B cell (primary cell): ENCODE measurements around the gene FLT1. TPM values are rescaled to one million over a fixed set of nuclear protein-coding genes. Genes with fewer than 3 reads are reported as not detected.

Source experiments
- ATAC-seq: fragments of 200-7000 bp; cut with Tn5 transposase; one replicate; pipeline ENCODE4 v1.10.0; 2021; ENCODE audit warnings: low read depth, mild to moderate bottlenecking, moderate number of reproducible peaks, moderate library complexity
- CTCF ChIA-PET: fragments of 350-600 bp; sonication (Branson Sonifier 250); formaldehyde crosslinking; loops from one replicate; lab custom pipeline; 2021; ENCODE audit warnings: antibody characterized with exemption, inconsistent platforms; lab: Charles Lee
- POLR2A ChIA-PET: fragments of 350-600 bp; sonication (Branson Sonifier 250); formaldehyde crosslinking; loops from one replicate; lab custom pipeline; 2021; ENCODE audit warnings: antibody characterized with exemption; lab: Charles Lee
- DNase-seq: peaks from one replicate; pipeline ENCODE4 v3.0.0; 2013
- H2AFZ ChIP-seq: 2 replicates; pipeline ENCODE4 v1.6.1; 2012; ENCODE audit warnings: mild to moderate bottlenecking, low read depth, low read length; ENCODE audit not compliant: insufficient read depth, poor library complexity, severe bottlenecking
- H3K27ac ChIP-seq, 2 donors: 1 replicate in 1 of 2; 2 replicates in 1 of 2; pipeline ENCODE4 v1.5.1; 2012 to 2013; ENCODE audit warnings: low read length in 2 of 2, mild to moderate bottlenecking in 2 of 2, moderate library complexity in 1 of 2
- H3K27me3 ChIP-seq, 4 experiments: fragments of 200-600 bp in 1 of 4; sonication (generic) in 1 of 4; replicated peaks in 1 of 4; 1 replicate in 2 of 4; 2 replicates in 2 of 4; pipeline versions ENCODE4 v1.6.1 to v1.7.0; 2013 to 2016; ENCODE audit warnings: low read length in 3 of 4, mild to moderate bottlenecking in 2 of 4, mixed read lengths in 1 of 4, moderate library complexity in 1 of 4; ENCODE audit not compliant: insufficient read depth in 4 of 4, control insufficient read depth in 3 of 4; ENCODE audit errors: control extremely low read depth in 1 of 4
- H3K36me3 ChIP-seq, 2 experiments: replicated peaks in 1 of 2; 1 replicate in 1 of 2; 2 replicates in 1 of 2; pipeline versions ENCODE4 v1.6.1 to v1.7.1; 2013; ENCODE audit warnings: low read length in 1 of 2; ENCODE audit not compliant: insufficient read depth in 2 of 2, control insufficient read depth in 1 of 2; ENCODE audit errors: control extremely low read depth in 1 of 2, extremely low read depth in 1 of 2
- H3K4me1 ChIP-seq, 2 donors: fragments of 200-600 bp in 1 of 2; sonication (generic) in 1 of 2; 1 replicate in 1 of 2; 2 replicates in 1 of 2; pipeline versions ENCODE4 v1.5.1 to v1.6.1; 2013 to 2017; ENCODE audit warnings: low read length in 2 of 2; ENCODE audit not compliant: control insufficient read depth in 2 of 2, insufficient read depth in 2 of 2
- H3K4me2 ChIP-seq: replicated peaks from 2 replicates; pipeline ENCODE3; 2012; ENCODE audit warnings: mild to moderate bottlenecking, low read depth, low read length; ENCODE audit not compliant: poor library complexity, severe bottlenecking
- H3K4me3 ChIP-seq, 5 experiments: fragments of 200-600 bp in 1 of 5; sonication (generic) in 1 of 5; 1 replicate in 3 of 5; 2 replicates in 2 of 5; pipeline versions ENCODE4 v1.5.1 to v1.7.0; 2011 to 2016; ENCODE audit warnings: low read length in 4 of 5, mild to moderate bottlenecking in 4 of 5, low read depth in 2 of 5, control low read depth in 1 of 5, moderate library complexity in 1 of 5; ENCODE audit not compliant: insufficient read depth in 1 of 5; ENCODE audit errors: control extremely low read depth in 1 of 5, extremely low read depth in 1 of 5
- H3K79me2 ChIP-seq: fragments of 200-600 bp; sonication (generic); one replicate; pipeline ENCODE4 v1.6.0; 2016; ENCODE audit warnings: low read length; ENCODE audit not compliant: control insufficient read depth, insufficient read depth
- H3K9ac ChIP-seq: fragments of 200-600 bp; sonication (generic); 2 replicates; pipeline ENCODE4 v1.6.1; 2017; ENCODE audit warnings: mild to moderate bottlenecking, low read length, moderate library complexity
- H3K9me3 ChIP-seq, 3 donors: one replicate each; pipeline versions ENCODE4 v1.6.1 to v1.7.1; 2013; ENCODE audit warnings: low read length in 2 of 3; ENCODE audit not compliant: control insufficient read depth in 2 of 3, insufficient read depth in 1 of 3; ENCODE audit errors: control extremely low read depth in 1 of 3
- H4K20me1 ChIP-seq: 2 replicates; pipeline ENCODE4 v1.6.0; 2012; ENCODE audit warnings: mild to moderate bottlenecking, low read length; ENCODE audit not compliant: insufficient read depth, control insufficient read depth, poor library complexity, severe bottlenecking
- H3K27ac Mint-ChIP-seq: one replicate; pipeline ENCODE4 v1.8.0; 2021; ENCODE audit warnings: mixed read lengths
- H3K27me3 Mint-ChIP-seq: one replicate; pipeline ENCODE4 v1.8.0; 2021; ENCODE audit warnings: mixed read lengths
- H3K4me1 Mint-ChIP-seq: one replicate; pipeline ENCODE4 v1.8.0; 2021; ENCODE audit warnings: mixed read lengths
- H3K4me3 Mint-ChIP-seq: one replicate; pipeline ENCODE4 v1.8.0; 2021; ENCODE audit warnings: mixed read lengths
- H3K9me3 Mint-ChIP-seq: one replicate; pipeline ENCODE4 v1.8.0; 2022; ENCODE audit warnings: mixed read lengths; ENCODE audit not compliant: insufficient read depth
- EZH2 ChIP-seq: IDR thresholded peaks from 2 replicates; pipeline ENCODE4 v1.6.1; 2012; ENCODE audit warnings: borderline replicate concordance, low read depth, mild to moderate bottlenecking, moderate library complexity, low read length; ENCODE audit not compliant: insufficient read depth, poor library complexity, severe bottlenecking
- WGBS: methylation state at CpG from one replicate; pipeline ENCODE4 v1.1.5; 2013; ENCODE audit warnings: missing lambda C conversion rate; ENCODE audit not compliant: insufficient coverage; 5-methylcytosine and 5-hydroxymethylcytosine counted together
- intact Hi-C: fragments of 100-400 bp; cut with micrococcal nuclease; formaldehyde crosslinking; loops from one replicate; pipeline ENCODE4 v1.10.0; 2022
- polyA plus RNA-seq: library from polyadenylated mRNA; depleted of rRNA; stranded (reverse); fragments of >200 nt; gene quantifications from 2 replicates; pipeline ENCODE4 v1.2.3, GENCODE V29; 2012
- total RNA-seq, 2 donors: library from RNA; stranded (reverse); fragments of 120-200 nt in 1 of 2; gene quantifications; 1 replicate in 1 of 2; 2 replicates in 1 of 2; pipeline versions ENCODE4 v1.2.3 to v1.2.4, GENCODE V29; 2013 to 2022
- TF ChIP-seq, protein P1 (sequence below): fragments of 200-600 bp; IDR thresholded peaks from one replicate; pipeline ENCODE4 v1.8.0; 2022; ENCODE audit warnings: antibody characterized with exemption, mild to moderate bottlenecking

Gene FLT1
- total and polyA plus RNA-seq, 2 donors (not counting 1 experiment from before 2014, with no cell fraction given), result 1.1 to 1.2 TPM

DNA sequence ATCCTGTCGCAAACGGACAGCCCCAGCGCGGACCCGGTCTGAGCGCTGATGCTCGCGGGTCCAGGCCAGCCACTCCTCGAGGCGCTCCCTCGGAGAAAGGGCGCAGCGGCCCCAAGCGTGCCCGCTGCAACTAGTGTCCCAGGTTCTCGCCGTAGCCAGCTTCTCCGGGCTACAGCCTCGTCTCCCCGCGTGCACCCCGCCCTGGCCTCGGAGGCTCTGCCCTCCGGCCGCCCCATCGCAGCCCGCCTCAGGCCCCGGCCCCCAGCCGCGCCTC lies 487 bp downstream of the FLT1 start:
- Histone ChIP-seq H3K27ac (no peak overlapping the region), H3K9me3 (peaks cover 0 to 8% (median 0%) of the 10 kb centered on the region in 3 donors), H3K4me2 (peak overlapping the region; percentile 98), H3K4me1 (peaks cover 21 to 38% of the 10 kb centered on the region in 2 donors), H2AFZ (peak overlapping the region; percentile 71), H3K79me2 (no peaks in the 10 kb centered on the region), H3K4me3 (peak overlapping the region; percentile 23 to 63 (median 51)), H3K27me3 (peaks cover 0 to 63% (median 57%) of the 10 kb centered on the region in 4 experiments), H3K9ac (peak overlapping the region; percentile 66), H4K20me1 (no peaks in the 10 kb centered on the region), H3K36me3 (no peaks in the 10 kb centered on the region)
- no peak overlapping the region for H3K27ac Mint-ChIP-seq
- intact Hi-C loops, result no loop called here
- POLR2A ChIA-PET, result no interaction called here
- peak overlapping the region; percentile 53 for H3K4me3 Mint-ChIP-seq
- ATAC-seq, result peak; percentile 31
- H3K4me1 Mint-ChIP-seq, result peaks cover 13% of the 10 kb centered on the region
- WGBS, result 3% methylated on average over 30 of the region's 30 CpGs
- CTCF ChIA-PET, result no interaction called here
- peaks cover 57% of the 10 kb centered on the region for H3K27me3 Mint-ChIP-seq
- DNase-seq, result peak; percentile 56
- H3K9me3 Mint-ChIP-seq, result no peaks in the 10 kb centered on the region
- no peak for TF ChIP-seq EZH2
- TF ChIP-seq, protein P1, sequence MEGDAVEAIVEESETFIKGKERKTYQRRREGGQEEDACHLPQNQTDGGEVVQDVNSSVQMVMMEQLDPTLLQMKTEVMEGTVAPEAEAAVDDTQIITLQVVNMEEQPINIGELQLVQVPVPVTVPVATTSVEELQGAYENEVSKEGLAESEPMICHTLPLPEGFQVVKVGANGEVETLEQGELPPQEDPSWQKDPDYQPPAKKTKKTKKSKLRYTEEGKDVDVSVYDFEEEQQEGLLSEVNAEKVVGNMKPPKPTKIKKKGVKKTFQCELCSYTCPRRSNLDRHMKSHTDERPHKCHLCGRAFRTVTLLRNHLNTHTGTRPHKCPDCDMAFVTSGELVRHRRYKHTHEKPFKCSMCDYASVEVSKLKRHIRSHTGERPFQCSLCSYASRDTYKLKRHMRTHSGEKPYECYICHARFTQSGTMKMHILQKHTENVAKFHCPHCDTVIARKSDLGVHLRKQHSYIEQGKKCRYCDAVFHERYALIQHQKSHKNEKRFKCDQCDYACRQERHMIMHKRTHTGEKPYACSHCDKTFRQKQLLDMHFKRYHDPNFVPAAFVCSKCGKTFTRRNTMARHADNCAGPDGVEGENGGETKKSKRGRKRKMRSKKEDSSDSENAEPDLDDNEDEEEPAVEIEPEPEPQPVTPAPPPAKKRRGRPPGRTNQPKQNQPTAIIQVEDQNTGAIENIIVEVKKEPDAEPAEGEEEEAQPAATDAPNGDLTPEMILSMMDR, result no peak

DNA sequence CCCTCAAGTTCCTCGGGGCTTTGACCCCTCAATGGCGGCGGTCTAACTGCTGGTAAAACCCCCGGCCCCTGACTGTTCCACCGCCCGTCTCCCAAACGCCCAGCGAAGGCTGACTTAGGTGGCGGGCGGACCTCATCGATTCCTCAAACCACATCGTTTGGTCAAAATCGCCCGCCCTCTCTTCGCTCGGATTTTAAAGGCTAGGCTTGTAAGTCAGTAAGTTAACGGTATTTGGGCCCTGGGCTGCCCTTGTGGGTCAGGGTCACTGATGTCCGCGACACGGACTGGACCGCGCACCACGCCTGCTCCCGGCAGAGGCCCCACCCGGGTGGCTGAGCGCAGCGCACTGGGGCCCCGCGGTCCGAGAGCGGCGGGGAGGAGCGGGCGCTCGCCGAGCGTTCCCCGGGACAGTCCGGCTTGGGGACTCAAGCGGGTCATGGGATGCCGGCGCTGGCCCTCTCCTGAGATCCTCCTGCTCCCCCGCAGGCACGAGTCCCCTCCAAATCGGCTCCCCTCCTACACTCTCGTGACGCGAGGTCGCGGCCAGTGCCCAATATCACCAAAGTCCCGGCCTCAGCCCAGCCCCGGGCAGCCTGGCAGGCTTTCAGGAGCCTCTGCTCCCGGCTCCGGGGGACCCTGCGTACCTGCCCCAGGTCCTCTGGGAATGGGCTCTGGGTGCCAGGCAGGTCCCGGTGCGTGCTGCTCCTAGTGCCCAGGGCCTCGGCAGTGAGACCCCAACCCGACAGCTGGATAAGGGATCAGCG lies 1.0 kb downstream of the FLT1 start:
- H4K20me1 ChIP-seq, result no peaks in the 10 kb centered on the region
- H3K36me3 ChIP-seq, result no peaks in the 10 kb centered on the region
- no peak overlapping the region for H3K27ac ChIP-seq
- H3K9me3 ChIP-seq, result peaks cover 0 to 8% (median 0%) of the 10 kb centered on the region in 3 donors
- 5% methylated on average over 60 of the region's 60 CpGs for WGBS
- peak overlapping the region; percentile 66 for H3K9ac ChIP-seq
- intact Hi-C loops, result no loop called here
- peaks cover 0 to 65% (median 57%) of the 10 kb centered on the region in 4 experiments for H3K27me3 ChIP-seq
- H3K4me3 ChIP-seq, result peak overlapping the region; percentile 23 to 63 (median 51)
- H2AFZ ChIP-seq, result peak overlapping the region; percentile 71
- H3K27me3 Mint-ChIP-seq, result peaks cover 57% of the 10 kb centered on the region
- H3K27ac Mint-ChIP-seq, result no peak overlapping the region
- peak overlapping the region; percentile 69 for H3K4me3 Mint-ChIP-seq
- H3K9me3 Mint-ChIP-seq, result no peaks in the 10 kb centered on the region
- peaks cover 13% of the 10 kb centered on the region for H3K4me1 Mint-ChIP-seq
- no peaks in the 10 kb centered on the region for H3K79me2 ChIP-seq
- DNase-seq (peak; percentile 53), ATAC-seq (no peak)
- ChIA-PET CTCF (no interaction called here), POLR2A (no interaction called here)
- peak; percentile 91 for TF ChIP-seq EZH2
- TF ChIP-seq, protein P1, result no peak
- H3K4me1 ChIP-seq, result peaks cover 21 to 38% of the 10 kb centered on the region in 2 donors
- H3K4me2 ChIP-seq, result peak overlapping the region; percentile 98
